SJCRH30 (cell line): ENCODE measurements around the gene SELPLG. TPM values are rescaled to one million over a fixed set of nuclear protein-coding genes. Genes with fewer than 3 reads are reported as not detected.
A peak's percentile ranks its signal among the peaks of the same experiment; 100 is the strongest.
"Not testable (repeated sequence)": the region's sequence is repeated elsewhere in the genome, so short reads cannot be mapped to it uniquely, and the experiment has no call there.

ENCODE experiments used
- DNase-seq, 2 experiments: peaks; one replicate each; pipeline ENCODE4 v3.0.0-alpha.2; 2015 to 2020
- H3K27ac ChIP-seq: fragments of 250-450 bp; sonication (Bioruptor Pico); 2 replicates; pipeline ENCODE4 v1.5.1; 2020; ENCODE audit warnings: mild to moderate bottlenecking, moderate library complexity
- H3K27me3 ChIP-seq: fragments of 250-450 bp; sonication (Bioruptor Pico); 2 replicates; pipeline ENCODE4 v1.5.1; 2020; ENCODE audit warnings: mild to moderate bottlenecking, moderate library complexity
- H3K36me3 ChIP-seq: fragments of 250-450 bp; sonication (Bioruptor Pico); 2 replicates; pipeline ENCODE4 v1.5.1; 2020; ENCODE audit warnings: mild to moderate bottlenecking, moderate library complexity
- H3K4me1 ChIP-seq: fragments of 250-450 bp; sonication (Bioruptor Pico); 2 replicates; pipeline ENCODE4 v1.5.1; 2020; ENCODE audit warnings: mild to moderate bottlenecking, moderate library complexity
- H3K4me3 ChIP-seq: fragments of 250-450 bp; sonication (Bioruptor Pico); 2 replicates; pipeline ENCODE4 v1.5.1; 2020; ENCODE audit warnings: mild to moderate bottlenecking, moderate library complexity
- H3K9me3 ChIP-seq: fragments of 250-450 bp; sonication (Bioruptor Pico); replicated peaks from 2 replicates; pipeline ENCODE4 v1.5.1; 2020; ENCODE audit warnings: mild to moderate bottlenecking, moderate library complexity
- total RNA-seq: library from RNA; depleted of rRNA; stranded (reverse); fragments of >200 nt; shearing (Covaris generic); gene quantifications from 2 replicates; pipeline ENCODE4 v1.2.3, GENCODE V29; 2014

The SELPLG gene
- total RNA-seq, 1 experiment from 2014 or later = 0.32 TPM

GRCh38 chr12:108622421-108622820, 11.3 kb downstream of the SELPLG start:
- H3K27me3 ChIP-seq = no peaks in the 10 kb centered on the region
- H3K36me3 ChIP-seq = no peaks in the 10 kb centered on the region
- H3K9me3 ChIP-seq = no peaks in the 10 kb centered on the region
- no peak overlapping the region for H3K4me3 ChIP-seq
- peak in 1 of 2 experiments; percentile 59 for DNase-seq
- no peak overlapping the region for H3K27ac ChIP-seq
- H3K4me1 ChIP-seq = peaks cover 7% of the 10 kb centered on the region

- Histone ChIP-seq H3K4me1 (peaks cover 7% of the 10 kb centered on the region), H3K4me3 (no peak overlapping the region), H3K27ac (no peak overlapping the region), H3K36me3 (no peaks in the 10 kb centered on the region), H3K9me3 (no peaks in the 10 kb centered on the region), H3K27me3 (no peaks in the 10 kb centered on the region)
- no peak for DNase-seq
Measured at GRCh38 chr12:108621161-108621560, 12.5 kb downstream of the SELPLG start.

DNA sequence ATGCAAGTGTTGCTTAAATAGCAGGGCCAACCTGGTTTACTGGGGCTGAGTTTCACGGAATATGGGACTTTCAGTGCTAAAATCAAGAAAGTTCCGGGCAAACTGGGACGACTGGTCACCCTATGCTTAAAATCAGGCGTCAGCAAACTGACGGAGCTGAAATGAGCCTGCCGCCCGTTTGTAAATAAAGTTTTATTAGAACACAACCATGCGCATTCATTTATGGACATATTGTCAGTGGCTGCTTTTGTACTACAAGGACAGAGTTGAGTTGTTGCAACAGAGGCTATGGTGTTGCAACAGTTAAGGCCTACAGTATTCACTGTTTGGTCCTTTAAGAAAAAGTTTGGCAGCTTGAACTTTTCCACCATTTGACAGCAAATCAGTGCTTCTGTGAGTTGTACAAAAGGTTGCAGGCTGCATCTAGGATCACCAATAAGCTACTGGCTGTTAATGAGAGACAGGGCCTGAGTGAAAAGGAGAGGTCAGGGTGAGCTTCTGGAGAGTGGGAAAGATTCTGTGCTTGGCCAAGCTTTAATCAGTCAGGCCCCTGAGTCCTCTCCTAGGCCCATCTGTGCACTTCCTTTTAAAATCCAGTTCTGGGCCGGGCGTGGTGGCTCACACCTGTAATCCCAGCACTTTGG, 13.3 kb downstream of the SELPLG start:
- Histone ChIP-seq H3K27me3 (no peaks in the 10 kb centered on the region), H3K4me1 (peaks cover 7% of the 10 kb centered on the region), H3K36me3 (no peaks in the 10 kb centered on the region), H3K4me3 (no peak overlapping the region), H3K9me3 (peaks cover 4% of the 10 kb centered on the region; the same call in 1 of the 2 replicates), H3K27ac (no peak overlapping the region)
- DNase-seq = no peak

- Histone ChIP-seq H3K27me3 (no peaks in the 10 kb centered on the region), H3K36me3 (no peaks in the 10 kb centered on the region), H3K4me1 (peaks cover 7% of the 10 kb centered on the region), H3K9me3 (peaks cover 4% of the 10 kb centered on the region; the same call in 1 of the 2 replicates), H3K4me3 (no peak overlapping the region), H3K27ac (no peak overlapping the region)
- no peak for DNase-seq
Measured at GRCh38 chr12:108619369-108620160, 14.1 kb downstream of the SELPLG start.

DNA sequence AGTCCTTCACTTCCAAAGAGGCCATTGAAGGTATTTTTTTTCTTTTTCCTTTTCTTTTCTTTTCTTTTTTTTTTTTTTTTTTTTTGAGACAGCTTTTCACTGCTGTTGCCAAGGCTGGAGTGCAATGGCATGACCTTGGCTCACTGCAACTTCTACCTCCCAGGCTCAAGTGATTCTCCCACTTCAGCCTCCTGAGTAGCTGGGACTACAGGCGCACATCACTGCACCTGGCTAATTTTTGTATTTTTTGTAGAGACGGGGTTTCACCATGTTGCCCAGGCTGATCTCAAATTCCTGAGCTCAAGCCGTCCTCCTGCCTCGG, 14.8 kb downstream of the SELPLG start:
- H3K27me3 ChIP-seq, H3K4me1 ChIP-seq, H3K27ac ChIP-seq, H3K4me3 ChIP-seq, H3K9me3 ChIP-seq, H3K36me3 ChIP-seq, DNase-seq: not testable (repeated sequence)

DNA sequence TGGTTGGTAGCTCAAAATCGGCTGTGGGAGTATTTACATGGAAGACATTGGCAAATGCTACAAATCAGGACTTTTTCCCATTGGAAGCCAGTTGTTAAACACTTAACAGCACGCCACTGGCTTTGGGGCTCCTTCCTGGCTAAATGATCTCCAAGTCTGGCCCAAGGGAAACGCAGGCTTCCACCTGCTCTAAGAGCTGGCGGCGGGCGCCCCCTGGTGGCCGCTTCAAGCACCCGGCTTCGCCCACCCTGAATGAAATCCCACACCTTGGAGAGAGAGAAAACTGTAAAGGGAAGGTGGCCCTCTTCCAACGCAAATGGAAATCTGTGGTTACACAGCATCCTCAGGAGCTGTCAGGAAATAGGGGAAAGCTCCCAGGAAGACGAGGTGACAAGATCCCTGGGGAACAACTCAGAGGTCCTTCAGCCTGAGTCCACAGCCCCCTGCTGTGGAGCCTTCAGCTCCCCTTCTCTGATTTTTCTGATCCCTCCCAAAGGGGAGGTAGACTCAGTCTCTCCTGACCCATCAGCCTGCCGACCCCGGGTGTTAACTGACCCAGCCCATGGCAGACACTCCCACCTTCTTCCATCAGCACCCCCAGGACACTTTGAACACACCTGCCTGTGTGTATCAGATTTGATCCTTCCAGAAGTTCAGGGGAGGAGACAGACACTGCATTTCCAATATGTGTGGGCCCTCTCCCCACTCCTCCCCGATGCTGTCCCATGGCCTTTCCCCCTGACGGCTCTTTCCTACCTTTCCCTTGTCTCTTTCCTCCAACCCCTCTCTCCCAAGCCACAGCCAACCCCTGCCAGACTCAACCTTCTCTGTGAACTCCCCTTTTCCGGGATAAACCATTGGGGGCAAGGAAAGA, 15.4 kb downstream of the SELPLG start:
- DNase-seq = peak; percentile 83 to 93

GRCh38 chr12:108616941-108617858, 16.5 kb downstream of the SELPLG start:
- DNase-seq = no peak
- no peaks in the 10 kb centered on the region for H3K36me3 ChIP-seq
- peaks cover 18% of the 10 kb centered on the region for H3K4me1 ChIP-seq
- H3K4me3 ChIP-seq = no peak overlapping the region
- no peak overlapping the region for H3K27ac ChIP-seq
- peaks cover 4% of the 10 kb centered on the region; the same call in 1 of the 2 replicates for H3K9me3 ChIP-seq
- no peaks in the 10 kb centered on the region for H3K27me3 ChIP-seq

More for the DNA sequence above, 15.4 kb downstream of the SELPLG start:
- no peak overlapping the region for H3K27ac ChIP-seq
- H3K27me3 ChIP-seq = no peaks in the 10 kb centered on the region
- peaks cover 9% of the 10 kb centered on the region for H3K4me1 ChIP-seq
- H3K9me3 ChIP-seq = peaks cover 4% of the 10 kb centered on the region; the same call in 1 of the 2 replicates
- H3K36me3 ChIP-seq = no peaks in the 10 kb centered on the region
- H3K4me3 ChIP-seq = no peak overlapping the region

DNA sequence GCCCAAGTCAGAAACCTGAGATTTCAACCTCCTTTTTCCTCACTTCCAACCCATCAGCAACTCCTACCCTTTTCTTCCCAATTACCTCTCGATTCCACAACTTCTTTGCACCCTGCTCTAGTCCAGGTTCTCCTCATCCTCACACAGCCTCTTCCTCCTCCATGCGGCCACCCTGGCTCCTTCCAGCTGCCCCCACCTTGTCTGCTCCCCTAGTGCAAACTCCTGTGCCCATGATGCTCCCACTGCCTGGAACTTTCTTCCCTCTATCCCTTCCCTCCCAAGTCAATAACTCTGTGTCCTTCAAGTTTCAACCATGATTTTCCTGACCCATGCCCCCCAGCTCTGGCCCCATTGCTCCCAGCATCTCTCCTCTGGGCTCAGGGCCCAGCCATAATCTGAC, 17.3 kb downstream of the SELPLG start:
- H3K27ac ChIP-seq = no peak overlapping the region

GRCh38 chr12:108615918-108616317, 17.8 kb downstream of the SELPLG start:
- H3K4me1 ChIP-seq = peaks cover 21% of the 10 kb centered on the region
- H3K4me3 ChIP-seq = no peak overlapping the region
- DNase-seq = no peak
- H3K9me3 ChIP-seq = peaks cover 4% of the 10 kb centered on the region; the same call in 1 of the 2 replicates
- no peaks in the 10 kb centered on the region for H3K27me3 ChIP-seq
- no peaks in the 10 kb centered on the region for H3K36me3 ChIP-seq
- no peak overlapping the region for H3K27ac ChIP-seq

More for the DNA sequence above, 17.3 kb downstream of the SELPLG start:
- peaks cover 4% of the 10 kb centered on the region; the same call in 1 of the 2 replicates for H3K9me3 ChIP-seq
- no peak overlapping the region for H3K4me3 ChIP-seq
- no peak for DNase-seq
- no peaks in the 10 kb centered on the region for H3K36me3 ChIP-seq
- no peaks in the 10 kb centered on the region for H3K27me3 ChIP-seq
- peaks cover 21% of the 10 kb centered on the region for H3K4me1 ChIP-seq

- H3K4me1 ChIP-seq = peaks cover 28% of the 10 kb centered on the region
- no peaks in the 10 kb centered on the region for H3K36me3 ChIP-seq
- no peak for DNase-seq
- no peak overlapping the region for H3K4me3 ChIP-seq
- no peaks in the 10 kb centered on the region for H3K27me3 ChIP-seq
- peaks cover 4% of the 10 kb centered on the region; the same call in 1 of the 2 replicates for H3K9me3 ChIP-seq
- H3K27ac ChIP-seq = no peak overlapping the region
Measured at GRCh38 chr12:108614639-108615038, 19.1 kb downstream of the SELPLG start.

DNA sequence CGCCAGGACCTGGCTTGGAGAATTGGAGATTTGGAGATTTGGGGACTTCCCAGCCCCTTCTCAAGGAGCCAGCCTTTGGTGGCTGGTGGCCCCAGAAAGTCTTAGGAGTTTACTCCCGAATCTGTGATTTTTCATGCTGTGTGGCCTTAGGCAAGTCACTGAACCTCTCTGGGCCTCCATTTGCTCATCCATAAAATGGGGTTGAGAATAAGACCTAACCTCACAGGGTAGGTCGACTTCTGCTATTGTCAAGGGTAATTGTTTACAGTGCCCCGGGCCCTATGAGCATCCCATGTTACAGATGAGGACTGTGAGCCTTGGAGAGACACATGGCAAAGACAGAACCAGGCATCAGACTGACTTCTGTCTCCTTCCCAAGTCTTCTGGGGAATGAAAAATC, 19.7 kb downstream of the SELPLG start:
- no peak for DNase-seq
- H3K9me3 ChIP-seq = peaks cover 4% of the 10 kb centered on the region; the same call in 1 of the 2 replicates
- no peaks in the 10 kb centered on the region for H3K27me3 ChIP-seq
- peaks cover 32% of the 10 kb centered on the region for H3K4me1 ChIP-seq
- H3K36me3 ChIP-seq = no peaks in the 10 kb centered on the region
- no peak overlapping the region for H3K4me3 ChIP-seq
- H3K27ac ChIP-seq = no peak overlapping the region

GRCh38 chr12:108613548-108613947, 20.1 kb downstream of the SELPLG start:
- Histone ChIP-seq H3K27me3 (no peaks in the 10 kb centered on the region), H3K4me3 (no peak overlapping the region), H3K4me1 (peaks cover 30% of the 10 kb centered on the region), H3K27ac (no peak overlapping the region), H3K36me3 (no peaks in the 10 kb centered on the region), H3K9me3 (peaks cover 4% of the 10 kb centered on the region; the same call in 1 of the 2 replicates)
- DNase-seq = no peak

- H3K36me3 ChIP-seq = no peaks in the 10 kb centered on the region
- peaks cover 4% of the 10 kb centered on the region; the same call in 1 of the 2 replicates for H3K9me3 ChIP-seq
- no peak overlapping the region for H3K27ac ChIP-seq
- peak in 1 of 2 experiments; percentile 55 for DNase-seq
- H3K4me3 ChIP-seq = no peak overlapping the region
- H3K27me3 ChIP-seq = no peaks in the 10 kb centered on the region
- H3K4me1 ChIP-seq = peaks cover 26% of the 10 kb centered on the region
Measured at GRCh38 chr12:108612788-108613282, 20.9 kb downstream of the SELPLG start.
